Lower lobe of right lung (tissue), 2 donors: ENCODE results near the gene SPIN1. TPM values are rescaled to one million over a fixed set of nuclear protein-coding genes. Genes with fewer than 3 reads are reported as not detected.

Source experiments
- ATAC-seq, 2 donors: fragments of 200-7000 bp; cut with Tn5 transposase; one replicate each; pipeline ENCODE4 v1.9.1; 2020 to 2022; ENCODE audit warnings: mild to moderate bottlenecking in 2 of 2, moderate library complexity in 2 of 2
- DNase-seq: peaks from one replicate; pipeline ENCODE4 v3.0.0-alpha.2; 2020
- H3K27ac ChIP-seq: fragments of 200-600 bp; one replicate; pipeline ENCODE4 v1.8.0; 2022
- H3K27me3 ChIP-seq: fragments of 200-600 bp; one replicate; pipeline ENCODE4 v1.8.0; 2022; ENCODE audit warnings: low read depth
- H3K36me3 ChIP-seq: fragments of 200-600 bp; one replicate; pipeline ENCODE4 v1.8.0; 2022; ENCODE audit warnings: mild to moderate bottlenecking
- H3K4me1 ChIP-seq: fragments of 200-600 bp; one replicate; pipeline ENCODE4 v1.8.0; 2022
- H3K4me3 ChIP-seq: fragments of 200-600 bp; one replicate; pipeline ENCODE4 v1.8.0; 2022; ENCODE audit warnings: mild to moderate bottlenecking
- H3K9me3 ChIP-seq: fragments of 200-600 bp; one replicate; pipeline ENCODE4 v1.8.0; 2022
- CTCF ChIP-seq: fragments of 200-600 bp; IDR thresholded peaks from one replicate; pipeline ENCODE4 v1.8.0; 2022; ENCODE audit warnings: antibody characterized with exemption, mild to moderate bottlenecking
- intact Hi-C: fragments of 100-400 bp; cut with DNase I; formaldehyde crosslinking; loops from one replicate; pipeline ENCODE4 v1.11.0; 2022
- total RNA-seq: library from RNA; stranded (reverse); fragmentation: NEBNext Ultra II Directional; extraction: Animal tissue kit (Norgen Biotek cat#: 25700); gene quantifications from one replicate; pipeline ENCODE4 v1.2.1, GENCODE V29; 2021
- donor health status: DM: no; HTN: yes; CAD: no; lungs with severe emphysema.

Gene SPIN1
- total RNA-seq, 1 donor from 2014 or later: 59.5 TPM

- H3K9me3 ChIP-seq: no peaks in the 10 kb centered on the region
- H3K36me3 ChIP-seq: peaks cover 30% of the 10 kb centered on the region
- ATAC-seq: no peak
- H3K27ac ChIP-seq: no peak overlapping the region
- H3K4me1 ChIP-seq: no peaks in the 10 kb centered on the region
- TF ChIP-seq CTCF: no peak
- no peak for DNase-seq
- no peaks in the 10 kb centered on the region for H3K27me3 ChIP-seq
- intact Hi-C loops: no loop called here
- no peak overlapping the region for H3K4me3 ChIP-seq
Observed at GRCh38 chr9:88426651-88427050, 38.4 kb downstream of the SPIN1 start.

GRCh38 chr9:88429595-88430430 lies 41.6 kb downstream of the SPIN1 start:
- intact Hi-C loops: no loop called here
- no peak overlapping the region for H3K27ac ChIP-seq
- no peak for TF ChIP-seq CTCF
- no peak for DNase-seq
- no peaks in the 10 kb centered on the region for H3K9me3 ChIP-seq
- H3K36me3 ChIP-seq: peaks cover 54% of the 10 kb centered on the region
- no peak overlapping the region for H3K4me3 ChIP-seq
- no peak for ATAC-seq
- no peaks in the 10 kb centered on the region for H3K27me3 ChIP-seq
- no peaks in the 10 kb centered on the region for H3K4me1 ChIP-seq

- H3K27me3 ChIP-seq: no peaks in the 10 kb centered on the region
- H3K4me1 ChIP-seq: no peaks in the 10 kb centered on the region
- H3K36me3 ChIP-seq: peaks cover 54% of the 10 kb centered on the region
- TF ChIP-seq CTCF: no peak
- intact Hi-C loops: no loop called here
- no peak overlapping the region for H3K27ac ChIP-seq
- ATAC-seq (no peak), DNase-seq (no peak)
- no peak overlapping the region for H3K4me3 ChIP-seq
- H3K9me3 ChIP-seq: no peaks in the 10 kb centered on the region
Observed at GRCh38 chr9:88433583-88434255, 45.5 kb downstream of the SPIN1 start.

GRCh38 chr9:88435336-88435735 lies 47.1 kb downstream of the SPIN1 start:
- DNase-seq (no peak), ATAC-seq (no peak)
- intact Hi-C loops: no loop called here
- no peaks in the 10 kb centered on the region for H3K9me3 ChIP-seq
- no peak overlapping the region for H3K27ac ChIP-seq
- no peak overlapping the region for H3K4me3 ChIP-seq
- H3K27me3 ChIP-seq: no peaks in the 10 kb centered on the region
- no peaks in the 10 kb centered on the region for H3K4me1 ChIP-seq
- peaks cover 54% of the 10 kb centered on the region for H3K36me3 ChIP-seq
- no peak for TF ChIP-seq CTCF

GRCh38 chr9:88436379-88436778 lies 48.1 kb downstream of the SPIN1 start:
- TF ChIP-seq CTCF: no peak
- Histone ChIP-seq H3K36me3 (peaks cover 47% of the 10 kb centered on the region), H3K27me3 (no peaks in the 10 kb centered on the region), H3K4me1 (no peaks in the 10 kb centered on the region), H3K9me3 (no peaks in the 10 kb centered on the region), H3K4me3 (no peak overlapping the region), H3K27ac (no peak overlapping the region)
- no peak for DNase-seq
- ATAC-seq: no peak
- intact Hi-C loops: no loop called here
